Left renal cortex interstitium (tissue), 4 donors: ENCODE measurements around the gene RBM20. TPM values are rescaled to one million over a fixed set of nuclear protein-coding genes. Genes with fewer than 3 reads are reported as not detected.

Source experiments
- DNase-seq, 4 donors: peaks; one replicate each; pipeline ENCODE4 v3.0.0-alpha.2; 2013; ENCODE audit warnings: low read depth in 4 of 4, low spot score in 2 of 4, missing footprints in 1 of 4
- polyA plus RNA-seq, 4 donors: library from polyadenylated mRNA; unstranded; fragments of 120-200 nt; gene quantifications; one replicate each; pipeline ENCODE4 v1.2.1, GENCODE V29; 2013; ENCODE audit not compliant: insufficient read length in 4 of 4

The RBM20 gene
- polyA plus RNA-seq, 4 donors, result 1.7 to 9.7 (median 5.7) TPM

GRCh38 chr10:110843796-110844616, 199.9 kb downstream of the RBM20 start:
- no peak for DNase-seq

GRCh38 chr10:110844617-110844881, 200.4 kb downstream of the RBM20 start:
- no peak for DNase-seq

GRCh38 chr10:110845192-110845755, 201.1 kb downstream of the RBM20 start:
- no peak for DNase-seq

- DNase-seq, result no peak
Observed at GRCh38 chr10:110845756-110846620, 201.9 kb downstream of the RBM20 start.

GRCh38 chr10:110847374-110847773, 203.2 kb downstream of the RBM20 start:
- no peak for DNase-seq

- no peak for DNase-seq
Observed at GRCh38 chr10:110848106-110848505, 204.0 kb downstream of the RBM20 start.

- DNase-seq, result no peak
Observed at GRCh38 chr10:110850099-110850498, 206.0 kb downstream of the RBM20 start.

- no peak for DNase-seq
Observed at GRCh38 chr10:110851020-110851612, 207.0 kb downstream of the RBM20 start.

GRCh38 chr10:110852255-110852896, 208.2 kb downstream of the RBM20 start:
- DNase-seq, result no peak

- DNase-seq, result no peak
Observed at GRCh38 chr10:110852947-110853346, 208.8 kb downstream of the RBM20 start.

- DNase-seq, result no peak
Observed at GRCh38 chr10:110853921-110854605, 209.9 kb downstream of the RBM20 start.

GRCh38 chr10:110857265-110858171, 213.4 kb downstream of the RBM20 start:
- DNase-seq, result no peak

- DNase-seq, result no peak
Observed at GRCh38 chr10:110858297-110858934, 214.3 kb downstream of the RBM20 start.

- DNase-seq, result no peak
Observed at GRCh38 chr10:110859206-110859972, 215.3 kb downstream of the RBM20 start.

GRCh38 chr10:110859973-110860376, 215.8 kb downstream of the RBM20 start:
- DNase-seq, result no peak

GRCh38 chr10:110860576-110861241, 216.6 kb downstream of the RBM20 start:
- no peak for DNase-seq

- no peak for DNase-seq
Observed at GRCh38 chr10:110861476-110861875, 217.3 kb downstream of the RBM20 start.
